Adrenal gland (tissue), 19 donors: ENCODE data around the gene SELENOW. TPM values are rescaled to one million over a fixed set of nuclear protein-coding genes. Genes with fewer than 3 reads are reported as not detected.

Source experiments
- DNase-seq, 7 donors: peaks; one replicate each; pipeline ENCODE4 v3.0.0-alpha.2; 2019 to 2020
- H3K27ac ChIP-seq, 5 donors: fragments of 200-600 bp; sonication (generic) in 4 of 5; 1 replicate in 3 of 5; 2 replicates in 2 of 5; pipeline versions ENCODE4 v1.5.1 to v1.8.0; 2016 to 2020; ENCODE audit warnings: mild to moderate bottlenecking in 1 of 5
- H3K27me3 ChIP-seq: fragments of 200-600 bp; 2 replicates; pipeline ENCODE4 v1.8.0; 2021
- H3K36me3 ChIP-seq, 2 donors: fragments of 200-600 bp; replicated peaks in 1 of 2; 1 replicate in 1 of 2; 2 replicates in 1 of 2; pipeline versions ENCODE4 v1.5.1 to v1.8.0; 2018 to 2022
- H3K4me1 ChIP-seq, 2 donors: fragments of 200-600 bp; replicated peaks in 1 of 2; 1 replicate in 1 of 2; 2 replicates in 1 of 2; pipeline versions ENCODE4 v1.5.1 to v1.8.0; 2018 to 2021
- H3K4me3 ChIP-seq, 4 donors: fragments of 200-600 bp; sonication (generic) in 3 of 4; one replicate each; pipeline ENCODE4 v1.5.1; 2016 to 2018
- H3K9me3 ChIP-seq, 3 donors: fragments of 200-600 bp; sonication (generic) in 1 of 3; replicated peaks in 1 of 3; 1 replicate in 2 of 3; 2 replicates in 1 of 3; pipeline versions ENCODE4 v1.5.1 to v1.8.0; 2016 to 2021
- CTCF ChIP-seq, 6 experiments: fragments of 450-650 bp in 4 of 6; fragments of 200-600 bp in 2 of 6; sonication (generic) in 1 of 6; IDR thresholded peaks; 1 replicate in 5 of 6; 2 replicates in 1 of 6; pipeline versions ENCODE4 v1.5.1 to v1.8.0; 2016 to 2021; ENCODE audit warnings: antibody characterized with exemption in 6 of 6, mild to moderate bottlenecking in 2 of 6, moderate library complexity in 1 of 6
- POLR2A ChIP-seq, 2 donors: fragments of 450-650 bp; IDR thresholded peaks; one replicate each; pipeline ENCODE4 v1.6.1; 2017; ENCODE audit warnings: antibody characterized with exemption in 2 of 2, mild to moderate bottlenecking in 2 of 2, moderate library complexity in 1 of 2
- WGBS, 4 donors: extraction: QIAGEN DNeasy Blood & Tissue Kit in 2 of 4; methylation state at CpG; one replicate each; pipeline versions ENCODE4 v1.1.5 to v1.1.7; 2013 to 2017; 5-methylcytosine and 5-hydroxymethylcytosine counted together
- intact Hi-C, 2 donors: fragments of 100-400 bp; cut with DNase I; formaldehyde crosslinking; loops; one replicate each; pipeline versions ENCODE4 v1.14.1 to v1.15.0; 2022 to 2023
- long read RNA-seq, 10 donors: library from polyadenylated mRNA in 3 of 10; unstranded in 2 of 10; stranded (forward) in 1 of 10; transcript quantifications; one replicate each; pipeline ENCODE4 v2.0.0 and lab custom pipeline, GENCODE V29; 2021 to 2026
- polyA plus RNA-seq, 3 donors: library from polyadenylated mRNA; stranded (reverse); fragments of 200-250 nt in 2 of 3; fragments of 350-450 nt in 1 of 3; fragmentation: Illumina TruSeq in 1 of 3; extraction: RNeasy Lipid Tissue Mini Kit (QIAGEN cat#74804) in 1 of 3; gene quantifications; one replicate each; pipeline ENCODE4 v1.2.3, GENCODE V29; 2013 to 2014
- total RNA-seq, 9 donors: library from RNA; depleted of rRNA in 4 of 9; stranded (reverse); fragments of >200 nt in 4 of 9; fragments of 120-200 nt in 1 of 9; fragmentation: NEBNext Ultra II Directional in 1 of 9; extraction: Animal tissue kit (Norgen Biotek cat#: 25700) in 1 of 9; gene quantifications; one replicate each; pipeline versions ENCODE4 v1.1.0 to v1.2.4, GENCODE V29; 2013 to 2023
- donor health status: healthy with polysubstance abuse.
- donor health status: Bipolar disorder and iron deficiency.
- donor health status: DM: yes; HTN: yes; CAD: no.
- donor health status: DM: no; HTN: no; CAD: no.
- donor health status: DM: no; HTN: no; CAD: no.
- donor health status: DM: yes; HTN: yes; CAD: no.

The SELENOW gene
- total RNA-seq (100 to 1,000 TPM; 102 to 479 (median 163) TPM), polyA plus RNA-seq (100 to 1,000 TPM; 106 to 325 (median 260) TPM)
- long read RNA-seq, donor 1, transcript SELENOW-215 (1 exons, 2,503 nt), result minor isoform, 12 of 65 reads
- long read RNA-seq, donor 1, transcript SELENOW-212 (6 exons, 888 nt), result major isoform, 50 of 65 reads
- long read RNA-seq, donor 1, partial matches to known transcripts, result 0 of 65 reads
- long read RNA-seq, donor 1, other reads (novel, unspliced or antisense), result 0 of 65 reads
- long read RNA-seq, donor 2, transcript SELENOW-215 (1 exons, 2,503 nt), result minor isoform, 9 of 46 reads
- long read RNA-seq, donor 2, transcript SELENOW-212 (6 exons, 888 nt), result major isoform, 34 of 46 reads
- long read RNA-seq, donor 2, partial matches to known transcripts, result 0 of 46 reads
- long read RNA-seq, donor 2, other reads (novel, unspliced or antisense), result 0 of 46 reads
- long read RNA-seq, donor 3, transcript SELENOW-212 (6 exons, 888 nt), result major isoform, 38 of 47 reads
- long read RNA-seq, donor 3, transcript SELENOW-215 (1 exons, 2,503 nt), result minor isoform, 5 of 47 reads
- long read RNA-seq, donor 3, partial matches to known transcripts, result 0 of 47 reads
- long read RNA-seq, donor 3, other reads (novel, unspliced or antisense), result 0 of 47 reads
- long read RNA-seq, donor 4, transcript SELENOW-212 (6 exons, 888 nt), result major isoform, 59 of 73 reads
- long read RNA-seq, donor 4, transcript SELENOW-215 (1 exons, 2,503 nt), result minor isoform, 13 of 73 reads
- long read RNA-seq, donor 4, partial matches to known transcripts, result 0 of 73 reads
- long read RNA-seq, donor 4, other reads (novel, unspliced or antisense), result 0 of 73 reads
- long read RNA-seq, donor 5, transcript SELENOW-215 (1 exons, 2,503 nt), result minor isoform, 29 of 143 reads
- long read RNA-seq, donor 5, transcript SELENOW-212 (6 exons, 888 nt), result major isoform, 110 of 143 reads
- long read RNA-seq, donor 5, partial matches to known transcripts, result 0 of 143 reads
- long read RNA-seq, donor 5, other reads (novel, unspliced or antisense), result 0 of 143 reads
- long read RNA-seq, donor 6, transcript SELENOW-215 (1 exons, 2,503 nt), result minor isoform, 67 of 185 reads
- long read RNA-seq, donor 6, transcript SELENOW-212 (6 exons, 888 nt), result major isoform, 114 of 185 reads
- long read RNA-seq, donor 6, partial matches to known transcripts, result 0 of 185 reads
- long read RNA-seq, donor 6, other reads (novel, unspliced or antisense), result 2 of 185 reads
- long read RNA-seq, donor 7, transcript SELENOW-215 (1 exons, 2,503 nt), result minor isoform, 6 of 39 reads
- long read RNA-seq, donor 7, transcript SELENOW-212 (6 exons, 888 nt), result major isoform, 29 of 39 reads
- long read RNA-seq, donor 7, partial matches to known transcripts, result 0 of 39 reads
- long read RNA-seq, donor 7, other reads (novel, unspliced or antisense), result 0 of 39 reads
- long read RNA-seq, donor 8, transcript SELENOW-212 (6 exons, 888 nt), result major isoform, 51 of 56 reads
- long read RNA-seq, donor 8, partial matches to known transcripts, result 0 of 56 reads
- long read RNA-seq, donor 8, other reads (novel, unspliced or antisense), result 0 of 56 reads
- long read RNA-seq, donor 9, transcript SELENOW-212 (6 exons, 888 nt), result major isoform, 37 of 51 reads
- long read RNA-seq, donor 9, transcript SELENOW-215 (1 exons, 2,503 nt), result minor isoform, 12 of 51 reads
- long read RNA-seq, donor 9, partial matches to known transcripts, result 0 of 51 reads
- long read RNA-seq, donor 9, other reads (novel, unspliced or antisense), result 0 of 51 reads
- long read RNA-seq, donor 10, transcript SELENOW-212 (6 exons, 888 nt), result major isoform, 24 of 28 reads
- long read RNA-seq, donor 10, partial matches to known transcripts, result 0 of 28 reads
- long read RNA-seq, donor 10, other reads (novel, unspliced or antisense), result 0 of 28 reads

GRCh38 chr19:47778049-47778953 lies at the start of gene SELENOW:
Gene SELENOW (plus strand): TSS chr19:47778703. CDS start chr19:47778786, 83 bp downstream.
- WGBS, 4 donors, result 0 to 6% (median 3%) methylated on average over 3 to 65 of the region's 65 CpGs
- Histone ChIP-seq H3K4me3 (peak within 1 kb of the TSS; percentile 57 to 85 (median 72)), H3K36me3 (peaks cover 0 to under 1% of the 10 kb centered on the region in 2 donors), H3K4me1 (peaks cover 0 to 24% of the 10 kb centered on the region in 2 donors), H3K27ac (peak within 1 kb of the TSS in 4 of 5 donors; percentile 55 to 95 (median 91)), H3K9me3 (no peaks in the 10 kb centered on the region), H3K27me3 (no peaks in the 10 kb centered on the region)
- DNase-seq, result peak; percentile 41 to 82 (median 65)
- no peak for TF ChIP-seq CTCF (IDR thresholded peaks at IDR 0.05)
- peak; percentile 52 to 82 for TF ChIP-seq POLR2A (IDR thresholded peaks at IDR 0.05)
- intact Hi-C loops, result no loop called here

- Histone ChIP-seq H3K27me3 (no peaks in the 10 kb centered on the region), H3K9me3 (no peaks in the 10 kb centered on the region), H3K36me3 (peaks cover 0 to 25% of the 10 kb centered on the region in 2 donors), H3K4me1 (peaks cover 4 to 8% of the 10 kb centered on the region in 2 donors), H3K4me3 (no peak overlapping the region), H3K27ac (peak overlapping the region in 3 of 5 donors; percentile 19 to 78 (median 56))
- 41 to 60% (median 54%) methylated on average over 5 to 9 of the region's 9 CpGs for WGBS, 4 donors
- DNase-seq, result peak in 1 of 7 donors; percentile 36
- intact Hi-C loops, result no loop called here
- TF ChIP-seq CTCF (IDR thresholded peaks at IDR 0.05) (no peak), POLR2A (IDR thresholded peaks at IDR 0.05) (no peak)
Measured at GRCh38 chr19:47729468-47729798, 49.1 kb upstream of the SELENOW start.
